ENCODE data around the gene PAM. TPM values are rescaled to one million over a fixed set of nuclear protein-coding genes. Genes with fewer than 3 reads are reported as not detected.

The PAM gene
- total and polyA plus RNA-seq, 2 of the 13 experiments (the other 11 are each of a cell fraction or from before 2014, with no cell fraction given): 20.2 to 79.1 TPM

DNA sequence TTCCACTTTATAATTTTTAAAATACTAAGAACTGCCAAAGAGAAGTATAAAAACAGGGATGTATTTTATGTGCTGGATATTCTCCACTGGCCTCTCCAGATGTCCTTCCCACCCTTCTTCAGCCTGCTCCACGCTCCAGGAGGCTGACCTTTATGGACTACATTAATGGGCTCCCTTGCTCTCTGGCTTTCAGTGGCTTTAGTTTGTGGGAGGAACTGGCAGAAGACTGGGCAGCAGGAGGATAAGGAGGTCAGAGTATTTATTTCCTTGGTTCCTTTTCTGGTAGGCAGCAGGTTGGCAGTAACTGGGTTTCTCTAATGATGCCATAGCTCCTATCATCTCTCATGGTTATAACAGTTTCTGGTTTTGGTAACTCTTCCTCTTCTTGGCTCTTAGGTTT is 133.9 kb downstream of the PAM start:
- CTCF ChIA-PET (ENCODE audit: low intra/inter-chr PET ratio, low total read pairs): no interaction called here
- Histone ChIP-seq H3K79me2 (ENCODE audit: insufficient read depth, low read length) (no peaks in the 10 kb centered on the region), H3K36me3 (replicated peaks in 1 of 2; ENCODE audit: control insufficient read depth in 1 of 2, insufficient read depth in 2 of 2, low read length in 2 of 2) (no peaks in the 10 kb centered on the region), H2AFZ (ENCODE audit: low read length) (no peak overlapping the region), H4K20me1 (ENCODE audit: insufficient read depth, low read length) (no peaks in the 10 kb centered on the region), H3K9ac (ENCODE audit: insufficient read depth, low read depth, low read length) (no peak overlapping the region), H3K27ac (ENCODE audit: extremely low read length, insufficient read depth, low read length) (no peak overlapping the region), H3K4me2 (ENCODE audit: low read depth, low read length) (no peak overlapping the region), H3K4me3 (replicated peaks in 1 of 3; ENCODE audit: insufficient read depth in 1 of 3, low read depth in 2 of 3, low read length in 3 of 3) (no peak overlapping the region), H3K27me3 (ENCODE audit: control insufficient read depth in 1 of 2, insufficient read depth in 2 of 2, low read length in 2 of 2) (no peaks in the 10 kb centered on the region), H3K4me1 (ENCODE audit: insufficient read depth, low read length) (no peaks in the 10 kb centered on the region), H3K9me3 (ENCODE audit: low read length) (no peaks in the 10 kb centered on the region)
- no peak for FAIRE-seq
- ATAC-seq: no peak
- WGBS (ENCODE audit: low lambda C conversion rate): 63% methylated on average over 1 of the region's 1 CpG
- BruUV-seq (replicated peaks): no TSS peak
- POLR2A ChIA-PET: no interaction called here
- intact Hi-C loops (cut with micrococcal nuclease; ENCODE audit: unreplicated experiment): no loop called here
- no peak for DNase-seq (ENCODE audit: low spot score)
- TF ChIP-seq, protein P1, sequence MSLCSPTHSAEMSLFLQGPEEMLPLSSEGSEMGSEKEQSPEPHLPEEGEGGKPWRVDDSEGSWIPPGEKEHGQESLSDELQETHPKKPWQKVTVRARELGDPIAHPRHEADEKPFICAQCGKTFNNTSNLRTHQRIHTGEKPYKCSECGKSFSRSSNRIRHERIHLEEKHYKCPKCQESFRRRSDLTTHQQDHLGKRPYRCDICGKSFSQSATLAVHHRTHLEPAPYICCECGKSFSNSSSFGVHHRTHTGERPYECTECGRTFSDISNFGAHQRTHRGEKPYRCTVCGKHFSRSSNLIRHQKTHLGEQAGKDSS (CRISPR knock-in tag; IDR thresholded peaks at IDR 0.05; ENCODE audit: borderline replicate concordance, low read depth): no peak
- TF ChIP-seq SMAD1 (CRISPR knock-in tag; IDR thresholded peaks at IDR 0.05; ENCODE audit: borderline replicate concordance, low read depth) (no peak), ZNF234 (CRISPR knock-in tag; conservative IDR thresholded peaks at IDR 0.05) (no peak), ISL2 (CRISPR knock-in tag; IDR thresholded peaks at IDR 0.05) (no peak), SALL2 (CRISPR knock-in tag; IDR thresholded peaks at IDR 0.05) (no peak), ZFP1 (CRISPR knock-in tag; IDR thresholded peaks at IDR 0.05) (no peak), ZNF567 (CRISPR knock-in tag; IDR thresholded peaks at IDR 0.05; ENCODE audit: borderline replicate concordance) (no peak), DR1 (CRISPR knock-in tag; IDR thresholded peaks at IDR 0.05) (no peak), ZMYM4 (CRISPR knock-in tag; IDR thresholded peaks at IDR 0.05) (no peak), ZNF746 (CRISPR knock-in tag; IDR thresholded peaks at IDR 0.05) (no peak), ZEB1 (IDR thresholded peaks at IDR 0.05; ENCODE audit: insufficient replicate concordance, low read depth) (no peak)
- TF ChIP-seq, protein P2, sequence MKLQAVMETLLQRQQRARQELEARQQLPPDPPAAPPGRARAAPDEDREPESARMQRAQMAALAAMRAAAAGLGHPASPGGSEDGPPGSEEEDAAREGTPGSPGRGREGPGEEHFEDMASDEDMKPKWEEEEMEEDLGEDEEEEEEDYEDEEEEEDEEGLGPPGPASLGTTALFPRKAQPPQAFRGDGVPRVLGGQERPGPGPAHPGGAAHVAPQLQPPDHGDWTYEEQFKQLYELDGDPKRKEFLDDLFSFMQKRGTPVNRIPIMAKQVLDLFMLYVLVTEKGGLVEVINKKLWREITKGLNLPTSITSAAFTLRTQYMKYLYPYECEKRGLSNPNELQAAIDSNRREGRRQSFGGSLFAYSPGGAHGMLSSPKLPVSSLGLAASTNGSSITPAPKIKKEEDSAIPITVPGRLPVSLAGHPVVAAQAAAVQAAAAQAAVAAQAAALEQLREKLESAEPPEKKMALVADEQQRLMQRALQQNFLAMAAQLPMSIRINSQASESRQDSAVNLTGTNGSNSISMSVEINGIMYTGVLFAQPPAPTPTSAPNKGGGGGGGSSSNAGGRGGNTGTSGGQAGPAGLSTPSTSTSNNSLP (IDR thresholded peaks at IDR 0.05; ENCODE audit: low read depth, low read length): no peak
- TF ChIP-seq, protein P3, sequence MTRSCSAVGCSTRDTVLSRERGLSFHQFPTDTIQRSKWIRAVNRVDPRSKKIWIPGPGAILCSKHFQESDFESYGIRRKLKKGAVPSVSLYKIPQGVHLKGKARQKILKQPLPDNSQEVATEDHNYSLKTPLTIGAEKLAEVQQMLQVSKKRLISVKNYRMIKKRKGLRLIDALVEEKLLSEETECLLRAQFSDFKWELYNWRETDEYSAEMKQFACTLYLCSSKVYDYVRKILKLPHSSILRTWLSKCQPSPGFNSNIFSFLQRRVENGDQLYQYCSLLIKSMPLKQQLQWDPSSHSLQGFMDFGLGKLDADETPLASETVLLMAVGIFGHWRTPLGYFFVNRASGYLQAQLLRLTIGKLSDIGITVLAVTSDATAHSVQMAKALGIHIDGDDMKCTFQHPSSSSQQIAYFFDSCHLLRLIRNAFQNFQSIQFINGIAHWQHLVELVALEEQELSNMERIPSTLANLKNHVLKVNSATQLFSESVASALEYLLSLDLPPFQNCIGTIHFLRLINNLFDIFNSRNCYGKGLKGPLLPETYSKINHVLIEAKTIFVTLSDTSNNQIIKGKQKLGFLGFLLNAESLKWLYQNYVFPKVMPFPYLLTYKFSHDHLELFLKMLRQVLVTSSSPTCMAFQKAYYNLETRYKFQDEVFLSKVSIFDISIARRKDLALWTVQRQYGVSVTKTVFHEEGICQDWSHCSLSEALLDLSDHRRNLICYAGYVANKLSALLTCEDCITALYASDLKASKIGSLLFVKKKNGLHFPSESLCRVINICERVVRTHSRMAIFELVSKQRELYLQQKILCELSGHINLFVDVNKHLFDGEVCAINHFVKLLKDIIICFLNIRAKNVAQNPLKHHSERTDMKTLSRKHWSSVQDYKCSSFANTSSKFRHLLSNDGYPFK (CRISPR knock-in tag; IDR thresholded peaks at IDR 0.05; ENCODE audit: borderline replicate concordance): no peak
- in situ Hi-C loops (cut with HindIII; ENCODE audit: extremely low pct_ligation_motif_present, low pct_unique_long_range_greater_than_20kb): no loop called here
